ENCODE results near the gene IQSEC3.

DNA sequence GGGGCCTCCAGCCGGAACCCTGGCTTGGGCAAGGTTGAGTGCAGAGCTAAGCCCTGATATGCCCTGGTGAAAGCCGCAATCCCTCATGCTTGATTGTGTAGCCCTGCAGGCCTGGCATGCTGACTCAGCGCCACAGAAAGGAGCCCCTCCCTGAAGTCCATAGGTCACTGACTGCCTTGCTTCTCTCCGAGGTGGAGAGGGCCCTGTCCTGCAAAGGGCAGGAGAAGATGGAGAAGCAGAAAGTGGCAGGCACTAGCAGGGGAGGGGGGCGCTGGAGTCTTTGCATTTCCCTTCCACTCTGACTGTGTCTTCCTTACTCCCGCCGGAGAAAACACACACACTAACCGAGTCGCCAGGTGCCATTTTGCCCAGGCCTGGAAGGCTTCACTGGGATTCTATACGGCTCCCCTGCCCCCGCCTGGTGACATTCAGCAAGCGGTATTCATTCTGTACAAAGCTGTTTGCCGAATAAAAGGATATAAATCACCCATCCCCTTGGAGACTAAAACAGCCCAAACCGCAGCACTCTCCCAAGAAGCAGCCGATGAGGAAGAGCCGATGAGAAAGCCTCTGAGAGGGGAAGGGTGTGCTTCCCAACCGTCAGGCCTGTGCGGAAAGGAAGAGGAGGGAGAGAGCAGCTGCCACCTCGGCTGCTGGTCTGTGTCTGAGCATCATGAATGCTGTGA lies 77.5 kb downstream of the IQSEC3 start:
- TF ChIP-seq POLR2A (IDR thresholded peaks at IDR 0.05): no peak
- TF ChIP-seq, protein P1, sequence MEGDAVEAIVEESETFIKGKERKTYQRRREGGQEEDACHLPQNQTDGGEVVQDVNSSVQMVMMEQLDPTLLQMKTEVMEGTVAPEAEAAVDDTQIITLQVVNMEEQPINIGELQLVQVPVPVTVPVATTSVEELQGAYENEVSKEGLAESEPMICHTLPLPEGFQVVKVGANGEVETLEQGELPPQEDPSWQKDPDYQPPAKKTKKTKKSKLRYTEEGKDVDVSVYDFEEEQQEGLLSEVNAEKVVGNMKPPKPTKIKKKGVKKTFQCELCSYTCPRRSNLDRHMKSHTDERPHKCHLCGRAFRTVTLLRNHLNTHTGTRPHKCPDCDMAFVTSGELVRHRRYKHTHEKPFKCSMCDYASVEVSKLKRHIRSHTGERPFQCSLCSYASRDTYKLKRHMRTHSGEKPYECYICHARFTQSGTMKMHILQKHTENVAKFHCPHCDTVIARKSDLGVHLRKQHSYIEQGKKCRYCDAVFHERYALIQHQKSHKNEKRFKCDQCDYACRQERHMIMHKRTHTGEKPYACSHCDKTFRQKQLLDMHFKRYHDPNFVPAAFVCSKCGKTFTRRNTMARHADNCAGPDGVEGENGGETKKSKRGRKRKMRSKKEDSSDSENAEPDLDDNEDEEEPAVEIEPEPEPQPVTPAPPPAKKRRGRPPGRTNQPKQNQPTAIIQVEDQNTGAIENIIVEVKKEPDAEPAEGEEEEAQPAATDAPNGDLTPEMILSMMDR (IDR thresholded peaks at IDR 0.05 in 4 of 5, conservative IDR thresholded peaks at IDR 0.05 in 1 of 5): no peak
